ENCODE results near the gene ABCA13.
"Not testable (repeated sequence)": the region's sequence is repeated elsewhere in the genome, so short reads cannot be mapped to it uniquely, and the experiment has no call there.

ABCA13 gene

DNA sequence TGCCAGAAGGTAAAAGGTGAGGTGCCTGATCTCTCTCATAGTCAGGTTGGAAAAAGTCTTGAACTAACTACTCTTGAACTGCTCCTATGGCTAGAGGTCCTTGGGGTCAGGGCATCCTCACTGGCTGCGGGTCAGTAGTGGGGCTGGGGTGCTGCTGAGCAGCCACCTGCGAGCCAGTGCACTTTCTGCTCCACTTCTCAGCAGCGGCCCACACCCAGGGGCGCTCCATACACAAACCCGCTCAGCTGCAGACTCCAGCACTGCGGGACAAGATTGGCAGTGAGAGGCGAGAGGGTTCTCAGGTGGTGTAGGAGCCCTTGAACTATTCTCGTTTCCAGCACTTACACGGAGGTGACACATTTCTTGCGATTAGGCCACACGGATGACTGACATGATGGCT, 6.0 kb downstream of the ABCA13 start:
- no peak for DNase-seq

DNA sequence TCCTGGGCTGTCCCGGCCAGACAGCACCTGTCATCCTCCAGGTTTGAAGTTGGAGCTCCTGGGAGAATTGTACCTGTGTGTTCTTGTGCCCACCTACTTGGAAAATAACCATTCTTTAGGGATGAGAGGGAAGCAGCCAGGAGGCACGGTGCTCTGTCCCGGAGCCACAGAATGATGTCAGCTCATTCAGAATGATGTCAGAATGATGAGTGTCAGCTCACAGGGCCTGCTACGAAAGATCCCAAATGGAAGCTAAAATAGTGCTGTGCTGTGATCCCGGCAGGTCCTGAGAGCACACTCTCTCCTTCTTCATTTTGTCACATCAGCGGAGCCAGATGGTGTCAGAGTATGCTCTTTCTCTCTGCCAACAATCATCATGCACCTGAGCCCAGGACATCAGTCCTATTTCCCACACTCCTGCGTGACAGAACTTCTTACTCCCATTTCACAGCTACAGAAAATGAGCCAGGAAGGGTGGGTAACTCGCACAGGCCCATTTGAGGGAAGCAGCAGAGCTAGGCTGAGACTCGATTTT, 8.3 kb downstream of the ABCA13 start:
- no peak for DNase-seq

GRCh38 chr7:48180981-48181380, 9.7 kb downstream of the ABCA13 start:
- peak; percentile 82 for DNase-seq

DNA sequence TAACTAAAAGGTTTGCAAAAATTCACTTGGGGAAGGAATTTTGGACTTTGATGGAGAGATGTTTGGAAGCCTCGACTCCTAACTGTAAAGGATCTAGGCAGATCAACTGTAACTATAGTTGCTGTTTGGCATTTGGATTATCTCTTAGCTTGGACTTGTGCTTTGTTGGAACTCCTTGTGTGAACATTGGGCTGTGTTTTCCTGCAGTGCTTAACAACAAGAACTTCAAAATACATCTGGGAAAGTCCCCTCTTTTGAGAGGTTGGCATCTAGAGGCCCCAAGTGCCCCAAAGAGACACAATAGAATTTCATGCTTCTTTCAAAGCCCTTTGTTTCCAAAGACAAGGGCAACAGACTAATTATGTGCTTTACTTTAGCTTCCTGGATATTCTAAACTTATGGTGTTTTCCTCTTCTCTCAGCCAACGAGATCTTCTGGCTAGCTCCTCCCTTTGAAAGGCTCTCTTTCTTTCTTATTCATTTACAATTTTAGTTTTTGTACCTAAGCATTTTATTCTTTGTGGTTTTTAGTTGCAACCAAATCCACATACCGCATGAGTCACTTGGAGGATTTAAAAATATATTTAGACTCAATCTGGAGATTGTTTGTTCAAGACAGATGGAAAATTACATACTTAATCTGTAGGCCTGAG, 11.6 kb downstream of the ABCA13 start:
- peak; percentile 88 for DNase-seq

GRCh38 chr7:48183370-48183743, 12.1 kb downstream of the ABCA13 start:
- peak; percentile 17 for DNase-seq

DNA sequence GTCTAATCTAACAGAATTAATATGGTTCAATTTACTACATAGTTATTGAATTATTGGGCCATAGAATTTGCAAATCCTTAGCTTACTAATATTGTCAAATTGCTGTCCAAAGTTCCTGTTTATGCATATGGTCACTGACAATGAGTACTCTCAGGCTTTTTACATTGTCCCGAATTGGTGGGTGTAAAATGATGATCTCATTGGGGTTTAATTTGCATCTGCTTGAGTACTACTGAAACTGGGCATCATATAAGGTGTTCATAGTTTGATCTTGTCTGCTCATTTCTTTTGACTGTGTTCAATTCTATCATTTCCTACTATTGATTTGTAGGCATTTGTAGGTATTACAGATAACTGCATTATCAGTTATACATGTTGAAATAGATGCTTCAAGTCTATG, 12.7 kb downstream of the ABCA13 start:
- no peak for DNase-seq

DNA sequence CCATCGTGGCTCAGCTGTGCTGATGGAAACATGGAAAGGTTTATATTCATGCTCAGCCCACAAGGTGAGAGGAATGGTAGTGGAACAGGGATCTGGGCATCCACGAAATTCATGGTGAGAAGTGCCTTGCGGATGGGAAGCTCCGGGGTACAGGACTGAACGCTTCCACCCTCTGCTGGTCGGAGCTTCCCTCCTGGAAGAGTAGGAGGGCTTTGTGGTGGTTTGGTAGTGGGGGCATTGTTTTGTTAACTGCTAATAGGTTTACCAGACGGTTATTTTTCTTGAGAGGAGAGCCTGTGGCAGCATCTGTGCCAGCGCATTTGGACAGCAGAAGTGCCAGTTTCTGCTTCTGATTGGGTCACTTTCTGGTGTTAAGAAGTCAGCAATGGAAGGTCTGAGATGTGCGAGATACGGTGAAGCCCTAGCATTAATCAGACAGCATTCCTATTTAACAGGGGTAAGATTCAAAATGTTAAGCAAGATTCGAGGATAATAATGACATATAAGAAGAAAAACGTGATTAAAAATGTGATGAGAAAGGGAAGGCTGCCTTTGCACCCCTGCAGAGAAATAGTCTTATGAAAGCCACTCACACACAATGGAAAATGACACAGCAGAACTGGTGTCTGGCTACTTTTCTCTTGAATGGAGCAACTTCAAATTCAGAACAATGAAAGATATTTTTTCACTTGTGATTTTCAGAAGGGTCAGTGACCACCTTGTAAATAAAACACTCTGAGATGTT, 17.7 kb downstream of the ABCA13 start:
- no peak for DNase-seq

DNA sequence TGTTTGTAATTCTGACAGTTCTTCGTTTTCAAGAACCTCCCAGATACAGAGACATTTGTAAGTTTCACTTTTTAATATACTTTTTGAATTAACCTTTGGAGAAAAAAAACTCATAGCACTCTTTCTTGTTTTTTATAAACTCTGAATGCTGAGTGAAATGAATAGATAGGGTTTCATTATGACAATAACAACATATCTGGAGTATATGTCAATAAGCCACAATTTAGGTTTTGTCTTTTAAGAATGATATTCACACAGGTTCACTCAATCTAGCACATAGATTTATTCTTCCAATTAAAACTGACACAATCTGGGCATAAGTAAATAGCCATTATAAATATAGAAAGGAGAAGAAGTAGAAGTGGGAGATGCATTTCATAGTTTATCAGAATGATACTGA, 21.7 kb downstream of the ABCA13 start:
- no peak for DNase-seq

GRCh38 chr7:48193421-48193820, 22.2 kb downstream of the ABCA13 start:
- no peak for DNase-seq

DNA sequence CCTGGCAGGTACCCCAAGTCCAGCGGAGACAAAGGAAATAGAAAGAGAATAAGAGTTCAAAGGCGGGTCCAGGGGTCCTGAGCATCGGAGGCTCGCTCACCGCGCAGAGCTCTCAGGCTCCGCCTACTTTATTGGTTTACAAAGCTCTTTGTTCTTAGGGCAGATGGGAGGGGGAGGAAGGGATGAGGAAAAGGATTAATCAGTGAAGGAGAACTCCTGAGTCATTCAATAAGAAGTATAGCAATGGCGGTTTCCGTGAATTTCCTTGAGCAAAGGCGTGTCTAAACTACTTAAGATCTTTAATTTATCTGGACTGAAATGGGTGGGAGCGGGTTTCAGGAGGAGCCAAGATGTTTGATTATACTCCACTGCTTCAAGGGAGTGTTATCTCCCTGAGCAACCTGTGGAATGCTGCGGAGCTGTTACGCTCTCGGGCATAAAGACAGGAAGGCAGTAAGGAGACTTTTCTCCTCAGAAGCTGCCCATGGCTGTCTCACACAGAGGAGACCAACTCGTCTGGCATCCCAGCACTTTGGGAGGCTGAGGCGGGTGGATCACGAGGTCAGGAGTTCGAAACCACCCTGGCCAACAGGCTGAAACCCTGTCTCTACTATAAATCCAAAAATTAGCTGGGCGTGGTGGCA, 29.8 kb downstream of the ABCA13 start:
- DNase-seq: not testable (repeated sequence)

GRCh38 chr7:48202916-48203315, 31.7 kb downstream of the ABCA13 start:
- not testable (repeated sequence) for DNase-seq

GRCh38 chr7:48207155-48207675, 36.0 kb downstream of the ABCA13 start:
- no peak for DNase-seq

GRCh38 chr7:48209004-48209600, 37.8 kb downstream of the ABCA13 start:
- DNase-seq: no peak

DNA sequence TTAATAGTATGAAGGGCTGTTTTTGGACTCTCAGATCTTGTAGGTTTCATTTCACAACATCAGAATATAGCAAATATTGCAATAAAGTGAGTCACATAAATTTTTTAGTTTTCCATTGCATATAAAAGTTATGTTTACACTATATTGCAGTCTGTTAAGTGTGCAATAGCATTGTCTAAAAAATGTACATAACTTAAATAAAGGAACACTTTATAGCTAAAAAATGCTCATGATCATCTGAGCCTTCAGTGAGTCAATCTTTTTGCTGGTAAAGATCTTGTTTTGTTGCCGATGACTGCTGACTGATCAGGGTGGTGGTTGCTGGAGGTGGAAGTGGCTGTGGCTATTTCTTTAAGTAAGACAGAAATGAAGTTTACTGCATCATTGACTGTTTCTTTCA, 42.0 kb downstream of the ABCA13 start:
- peak; percentile 77 for DNase-seq

- DNase-seq: no peak
These were observed 46.0 kb downstream of the ABCA13 start for GRCh38 chr7:48217266-48217665.

GRCh38 chr7:48217753-48218152, 46.5 kb downstream of the ABCA13 start:
- DNase-seq: no peak

- DNase-seq: no peak
These were observed 52.8 kb downstream of the ABCA13 start for GRCh38 chr7:48224042-48224441.

- no peak for DNase-seq
These were observed 53.8 kb downstream of the ABCA13 start for GRCh38 chr7:48225101-48225500.

- no peak for DNase-seq
These were observed 66.1 kb downstream of the ABCA13 start for GRCh38 chr7:48237354-48237753.

GRCh38 chr7:48242846-48243245, 71.6 kb downstream of the ABCA13 start:
- no peak for DNase-seq

DNA sequence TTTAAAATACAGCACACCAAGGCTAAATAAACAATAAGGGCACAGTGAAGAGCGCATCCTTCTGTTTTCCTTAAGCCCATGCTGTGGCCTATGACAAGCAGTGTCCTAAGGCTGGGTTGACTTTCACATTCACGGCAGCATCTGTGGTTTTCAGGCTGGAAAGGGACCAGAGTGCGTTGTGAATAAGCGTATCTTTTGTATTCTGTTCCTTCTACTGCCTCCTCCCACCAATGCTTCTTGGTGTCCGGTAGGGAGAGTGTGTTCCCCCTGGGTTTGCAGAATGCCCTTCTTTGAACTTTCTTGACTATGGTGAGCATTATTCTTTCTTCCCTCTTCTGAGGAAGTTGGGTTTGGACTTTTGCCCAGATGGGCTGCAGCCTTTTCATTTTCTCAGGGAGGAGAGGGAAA, 73.6 kb downstream of the ABCA13 start:
- DNase-seq: no peak

GRCh38 chr7:48245751-48246472, 74.7 kb downstream of the ABCA13 start:
- DNase-seq: no peak

GRCh38 chr7:48249166-48249565, 77.9 kb downstream of the ABCA13 start:
- DNase-seq: no peak
